Lower leg skin (tissue), 4 donors: Measurements from ENCODE around the gene DDX19B. TPM values are rescaled to one million over a fixed set of nuclear protein-coding genes. Genes with fewer than 3 reads are reported as not detected.
"Not testable (repeated sequence)": the region's sequence is repeated elsewhere in the genome, so short reads cannot be mapped to it uniquely, and the experiment has no call there.

ENCODE experiments used
- DNase-seq, 2 donors: peaks; one replicate each; pipeline ENCODE4 v3.0.0-alpha.2; 2019; ENCODE audit warnings: low spot score in 2 of 2
- H3K4me3 ChIP-seq: fragments of 200-600 bp; sonication (generic); 2 replicates; pipeline ENCODE4 v1.5.1; 2017; ENCODE audit warnings: mild to moderate bottlenecking, low read depth; ENCODE audit not compliant: poor library complexity, severe bottlenecking
- POLR2A ChIP-seq, 2 donors: fragments of 450-650 bp; IDR thresholded peaks; one replicate each; pipeline ENCODE4 v1.6.1; 2016 to 2017; ENCODE audit warnings: antibody characterized with exemption in 2 of 2, mild to moderate bottlenecking in 1 of 2, moderate library complexity in 1 of 2
- WGBS, 2 donors: methylation state at CpG; one replicate each; pipeline ENCODE4 v1.1.5; 2018; 5-methylcytosine and 5-hydroxymethylcytosine counted together
- intact Hi-C: fragments of 100-400 bp; cut with DNase I; formaldehyde crosslinking; loops from one replicate; pipeline ENCODE4 v1.15.0; 2023; ENCODE audit warnings: low total_unique reads
- total RNA-seq, 4 donors: library from RNA; depleted of rRNA; stranded (reverse); fragments of >200 nt; gene quantifications; one replicate each; pipeline ENCODE4 v1.1.0, GENCODE V29; 2016
- TF ChIP-seq, protein P1 (sequence below), 3 donors: fragments of 450-650 bp; IDR thresholded peaks; one replicate each; pipeline ENCODE4 v1.5.1; 2016; ENCODE audit warnings: antibody characterized with exemption in 3 of 3, mild to moderate bottlenecking in 3 of 3, moderate library complexity in 2 of 3

DDX19B gene
- total RNA-seq, 4 donors from 2014 or later, result 36.9 to 53.3 (median 48.2) TPM

DNA sequence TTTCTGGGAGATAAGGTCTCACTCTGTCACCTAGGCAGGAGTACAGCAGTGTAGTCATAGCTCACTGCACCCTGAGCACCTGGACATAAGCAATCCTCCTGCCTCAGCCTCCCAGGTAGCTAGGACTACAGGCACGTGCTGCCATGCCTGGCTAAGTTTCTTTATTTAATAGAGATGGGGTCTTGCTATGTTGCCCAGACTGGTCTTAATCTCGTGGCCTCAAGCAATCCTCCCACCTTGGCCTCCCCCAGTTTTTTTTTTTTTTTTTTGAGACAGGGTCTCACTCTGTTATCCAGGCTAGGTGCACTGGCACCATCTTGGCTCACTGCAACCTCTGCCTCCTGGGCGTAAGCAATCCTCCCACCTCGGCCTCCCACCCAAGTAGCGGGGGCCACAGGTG is 21.1 kb downstream of the DDX19B start:
- WGBS, 2 donors, result 98 to 100% methylated on average over 5 of the region's 5 CpGs
- intact Hi-C loops, result no loop called here
- no peak overlapping the region for H3K4me3 ChIP-seq
- TF ChIP-seq, protein P1, sequence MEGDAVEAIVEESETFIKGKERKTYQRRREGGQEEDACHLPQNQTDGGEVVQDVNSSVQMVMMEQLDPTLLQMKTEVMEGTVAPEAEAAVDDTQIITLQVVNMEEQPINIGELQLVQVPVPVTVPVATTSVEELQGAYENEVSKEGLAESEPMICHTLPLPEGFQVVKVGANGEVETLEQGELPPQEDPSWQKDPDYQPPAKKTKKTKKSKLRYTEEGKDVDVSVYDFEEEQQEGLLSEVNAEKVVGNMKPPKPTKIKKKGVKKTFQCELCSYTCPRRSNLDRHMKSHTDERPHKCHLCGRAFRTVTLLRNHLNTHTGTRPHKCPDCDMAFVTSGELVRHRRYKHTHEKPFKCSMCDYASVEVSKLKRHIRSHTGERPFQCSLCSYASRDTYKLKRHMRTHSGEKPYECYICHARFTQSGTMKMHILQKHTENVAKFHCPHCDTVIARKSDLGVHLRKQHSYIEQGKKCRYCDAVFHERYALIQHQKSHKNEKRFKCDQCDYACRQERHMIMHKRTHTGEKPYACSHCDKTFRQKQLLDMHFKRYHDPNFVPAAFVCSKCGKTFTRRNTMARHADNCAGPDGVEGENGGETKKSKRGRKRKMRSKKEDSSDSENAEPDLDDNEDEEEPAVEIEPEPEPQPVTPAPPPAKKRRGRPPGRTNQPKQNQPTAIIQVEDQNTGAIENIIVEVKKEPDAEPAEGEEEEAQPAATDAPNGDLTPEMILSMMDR (IDR thresholded peaks at IDR 0.05), result no peak
- TF ChIP-seq POLR2A (IDR thresholded peaks at IDR 0.05), result no peak
- no peak for DNase-seq

DNA sequence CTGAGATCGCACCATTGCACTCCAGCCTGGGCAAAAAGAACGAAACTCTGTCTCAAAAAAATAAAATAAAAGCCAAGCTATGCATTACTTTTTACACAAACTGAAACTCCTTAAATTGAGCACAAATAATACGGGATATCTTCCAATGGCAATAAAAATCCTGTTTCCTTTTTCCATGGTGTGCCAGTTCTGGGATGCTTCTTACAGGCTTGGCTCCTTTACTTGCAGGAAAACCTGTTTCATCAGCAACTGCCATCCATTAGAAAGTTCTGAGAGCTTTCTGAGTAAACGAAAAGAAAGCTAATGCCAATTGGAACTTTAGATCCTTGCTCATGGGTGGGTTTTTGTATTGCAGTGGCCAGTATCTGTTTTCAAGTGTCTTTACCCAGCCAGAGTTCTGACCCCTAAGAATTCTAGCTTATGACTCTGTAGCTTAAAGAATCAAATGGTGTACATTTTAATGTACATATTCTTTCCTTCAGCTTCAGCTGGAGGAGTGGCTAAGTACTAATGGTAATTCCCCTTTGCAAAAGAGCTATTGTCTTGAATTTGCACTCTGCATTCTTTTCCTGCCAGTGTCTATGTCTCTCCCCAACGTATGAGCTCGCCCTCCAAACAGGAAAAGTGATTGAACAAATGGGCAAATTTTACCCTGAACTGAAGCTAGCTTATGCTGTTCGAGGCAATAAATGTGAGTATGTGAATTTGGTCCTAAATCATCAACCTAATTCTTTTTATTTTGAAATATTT is 26.2 kb downstream of the DDX19B start:
- no peak for DNase-seq
- WGBS, 2 donors, result 85 to 87% methylated on average over 7 of the region's 7 CpGs
- TF ChIP-seq, protein P1 (IDR thresholded peaks at IDR 0.05), result no peak
- TF ChIP-seq POLR2A (IDR thresholded peaks at IDR 0.05), result no peak
- intact Hi-C loops, result no loop called here
- no peak overlapping the region for H3K4me3 ChIP-seq

DNA sequence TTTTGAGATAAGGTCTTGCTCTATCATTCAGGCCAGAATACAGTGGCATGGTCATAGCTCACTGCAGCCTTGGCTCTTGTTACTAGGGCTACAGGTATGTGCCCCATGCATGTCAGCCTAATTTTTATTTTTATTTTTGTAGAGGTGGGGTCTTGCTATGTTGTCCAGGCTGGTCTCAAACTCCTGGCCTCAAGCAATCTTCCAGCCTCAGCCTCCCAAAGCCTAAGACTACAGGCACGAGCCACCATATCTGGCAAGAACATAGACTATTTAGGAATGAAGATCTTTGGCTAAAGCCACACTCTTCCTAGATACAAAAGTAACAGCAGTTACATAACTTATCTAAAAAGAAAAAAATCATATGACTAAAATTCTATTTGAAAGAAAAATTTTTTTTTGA is 32.1 kb downstream of the DDX19B start:
- WGBS, 2 donors, result 90 to 91% methylated on average over 1 of the region's 1 CpG
- no peak for DNase-seq
- intact Hi-C loops, result no loop called here
- TF ChIP-seq POLR2A (IDR thresholded peaks at IDR 0.05), result no peak
- TF ChIP-seq, protein P1 (IDR thresholded peaks at IDR 0.05), result no peak
- H3K4me3 ChIP-seq, result no peak overlapping the region

DNA sequence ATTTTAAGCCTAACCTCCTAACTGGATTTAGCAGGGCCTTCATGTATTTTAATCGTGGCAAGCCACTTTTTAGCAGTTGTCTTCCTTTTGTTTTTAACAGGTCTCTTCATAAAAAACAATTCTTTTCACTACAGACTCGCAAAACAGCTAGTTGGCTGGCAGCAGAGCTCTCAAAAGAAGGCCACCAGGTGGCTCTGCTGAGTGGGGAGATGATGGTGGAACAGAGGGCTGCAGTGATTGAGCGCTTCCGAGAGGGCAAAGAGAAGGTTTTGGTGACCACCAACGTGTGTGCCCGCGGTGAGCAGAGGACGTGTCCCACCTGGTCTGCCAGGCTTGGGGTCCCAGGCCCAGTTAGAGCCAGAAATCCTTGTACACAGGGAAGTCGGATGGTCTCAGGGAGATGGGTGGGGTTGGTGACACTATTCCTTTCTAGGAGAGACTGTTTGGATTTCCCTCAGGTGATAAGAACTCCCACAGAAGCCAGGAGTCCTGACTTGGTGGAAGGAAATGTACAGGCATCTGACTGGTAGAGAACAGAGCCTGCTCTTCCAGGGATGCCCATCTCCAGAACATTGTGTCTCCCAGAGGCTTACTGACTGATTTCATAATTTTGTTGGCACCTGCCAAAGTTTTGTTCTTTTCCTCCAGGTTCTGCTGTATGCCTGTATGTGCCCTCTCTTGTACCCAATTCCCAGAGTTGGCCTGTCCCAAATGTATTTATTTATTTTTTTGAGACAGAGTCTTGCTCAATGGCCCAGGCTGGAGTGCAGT is 32.8 kb downstream of the DDX19B start:
- TF ChIP-seq, protein P1 (IDR thresholded peaks at IDR 0.05), result no peak
- no peak for TF ChIP-seq POLR2A (IDR thresholded peaks at IDR 0.05)
- H3K4me3 ChIP-seq, result no peak overlapping the region
- no peak for DNase-seq
- 62% methylated on average over 9 of the region's 9 CpGs for WGBS, 2 donors
- intact Hi-C loops, result no loop called here

DNA sequence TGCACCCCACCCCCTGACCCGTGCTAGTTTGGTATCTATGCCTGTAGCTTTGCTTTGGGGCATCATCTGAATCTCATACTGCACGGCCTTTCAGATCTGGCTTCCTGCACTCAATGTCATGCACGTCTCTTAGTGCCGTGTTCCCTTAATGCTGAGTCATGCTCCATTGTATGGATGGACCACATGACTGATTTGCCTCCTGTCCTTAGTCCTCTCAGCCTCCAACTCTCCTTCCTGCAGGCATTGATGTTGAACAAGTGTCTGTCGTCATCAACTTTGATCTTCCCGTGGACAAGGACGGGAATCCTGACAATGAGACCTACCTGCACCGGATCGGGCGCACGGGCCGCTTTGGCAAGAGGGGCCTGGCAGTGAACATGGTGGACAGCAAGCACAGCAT is 33.7 kb downstream of the DDX19B start:
- DNase-seq, intact Hi-C loops, H3K4me3 ChIP-seq: not testable (repeated sequence)
- 79 to 84% methylated on average over 8 to 11 of the region's 12 CpGs for WGBS, 2 donors

DNA sequence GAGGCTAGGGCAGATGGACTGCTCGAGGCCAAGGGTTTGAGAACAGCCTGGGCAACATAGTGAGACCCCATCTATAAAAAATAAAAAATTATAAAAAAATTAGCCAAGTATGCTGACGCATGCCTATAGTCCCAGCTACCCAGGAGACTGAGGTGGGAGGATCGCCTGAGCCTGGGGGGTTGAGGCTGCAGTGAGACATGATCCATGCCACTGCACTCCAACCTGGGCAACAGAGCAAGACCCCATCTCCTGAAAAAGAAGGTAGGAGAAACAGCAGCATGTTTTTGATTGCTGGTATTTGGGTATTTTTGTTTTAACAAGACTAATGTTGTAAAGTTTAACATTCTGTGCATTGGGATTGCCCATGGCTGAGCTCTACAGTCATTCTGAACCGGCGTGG is 38.8 kb downstream of the DDX19B start:
- no peak overlapping the region for H3K4me3 ChIP-seq
- intact Hi-C loops, result no loop called here
- TF ChIP-seq, protein P1 (IDR thresholded peaks at IDR 0.05), result no peak
- no peak for TF ChIP-seq POLR2A (IDR thresholded peaks at IDR 0.05)
- 95 to 97% methylated on average over 5 of the region's 5 CpGs for WGBS, 2 donors
- DNase-seq, result no peak
